GM21360 (cell line): ENCODE results near the gene VPS35L.
"Not testable (repeated sequence)": the region's sequence is repeated elsewhere in the genome, so short reads cannot be mapped to it uniquely, and the experiment has no call there.

Experiments used
- ATAC-seq: cut with Tn5 transposase; IDR thresholded peaks from one replicate; pipeline ENCODE4 v1.9.1; 2021; ENCODE audit warnings: mild to moderate bottlenecking, moderate library complexity; ENCODE audit not compliant: unreplicated experiment

VPS35L gene

DNA sequence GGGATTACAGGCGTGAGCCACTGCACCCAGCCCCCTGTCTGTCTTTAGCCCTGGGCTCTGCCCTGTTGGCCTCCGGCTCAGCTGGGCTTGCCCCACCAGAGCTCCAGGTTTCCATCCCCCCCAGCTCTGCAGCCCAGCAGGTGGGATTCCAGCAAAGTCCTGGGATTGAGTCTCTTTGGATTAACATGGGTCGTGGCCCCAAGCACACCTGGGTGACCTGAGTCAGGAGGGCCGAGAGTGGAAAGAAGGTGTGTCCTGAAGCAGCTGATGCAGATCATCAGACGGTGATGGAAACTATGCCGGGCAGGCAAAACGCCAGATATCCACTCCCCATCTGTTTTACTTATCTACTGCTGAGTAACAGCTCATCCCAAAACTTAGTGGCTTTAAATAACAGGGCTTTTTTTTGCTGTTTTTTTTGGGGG, 90.1 kb downstream of the VPS35L start:
- ATAC-seq, result no peak

GRCh38 chr16:19649980-19650379, 94.5 kb downstream of the VPS35L start:
- no peak for ATAC-seq

DNA sequence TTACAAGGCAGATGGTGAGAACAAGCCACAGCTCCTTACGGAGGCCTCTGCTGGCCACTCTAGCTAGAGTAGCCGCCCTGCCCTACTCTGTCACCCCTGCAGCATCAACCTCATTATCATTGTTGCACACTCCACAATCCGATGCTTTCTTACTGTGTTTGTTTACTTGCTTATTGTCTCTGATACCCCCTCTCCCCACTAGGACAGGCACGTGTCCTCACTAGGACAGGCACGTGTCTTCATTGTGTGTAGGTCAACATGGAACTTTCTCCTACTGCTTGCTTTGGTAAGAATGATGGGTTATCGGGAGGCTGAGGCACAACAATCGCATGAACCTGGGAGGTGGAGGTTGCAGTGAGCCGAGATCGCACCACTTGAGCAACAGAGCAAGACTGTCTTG, 98.6 kb downstream of the VPS35L start:
- ATAC-seq, result no peak

DNA sequence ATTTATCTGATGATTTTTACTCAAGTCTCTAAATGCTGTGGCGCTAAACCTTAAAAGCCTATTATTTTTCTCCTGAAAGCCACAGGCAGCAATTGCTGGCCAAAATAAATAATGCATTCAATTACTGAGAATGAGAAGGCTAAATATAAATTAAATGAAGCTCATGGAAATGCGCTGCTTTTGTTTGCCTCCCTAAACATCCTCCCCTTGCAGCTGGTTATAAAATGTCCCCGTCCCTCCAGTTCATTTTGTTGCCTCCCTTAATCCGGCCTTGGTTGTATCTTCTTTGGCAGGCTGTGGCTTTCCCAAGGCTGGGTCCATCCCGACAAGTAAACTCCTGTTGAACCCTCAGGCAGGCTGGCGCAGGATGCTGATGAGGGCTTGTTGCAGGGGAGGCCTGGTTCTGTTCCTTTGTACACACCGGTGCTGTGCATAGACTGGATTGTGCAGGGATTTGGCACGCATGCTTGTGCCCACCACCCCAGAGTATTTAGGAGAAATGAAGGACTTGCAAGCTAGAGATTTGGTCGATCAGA, 99.8 kb downstream of the VPS35L start:
- ATAC-seq, result no peak

- ATAC-seq, result no peak
Measured at GRCh38 chr16:19657831-19658230, 102.3 kb downstream of the VPS35L start.

DNA sequence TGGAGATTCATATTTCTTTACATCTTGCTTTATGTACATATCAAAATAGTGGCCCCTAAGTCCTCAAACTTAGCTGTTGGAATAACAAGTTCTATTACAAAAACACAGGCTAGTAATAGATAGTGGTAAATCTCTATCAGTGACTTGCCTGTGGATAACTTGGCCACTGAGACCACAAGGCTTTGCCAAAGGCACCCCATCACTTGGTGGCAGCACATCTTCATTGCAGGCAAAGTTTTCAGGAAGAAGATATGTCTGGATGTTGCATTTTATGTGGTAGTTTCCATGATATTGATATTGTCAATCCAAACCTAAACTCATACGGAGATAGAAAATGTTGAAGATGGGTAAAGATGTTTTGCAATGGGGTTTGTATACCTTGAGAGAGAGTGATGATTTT, 104.1 kb downstream of the VPS35L start:
- no peak for ATAC-seq

- no peak for ATAC-seq
Measured at GRCh38 chr16:19660432-19660831, 104.9 kb downstream of the VPS35L start.

GRCh38 chr16:19662351-19662750, 106.8 kb downstream of the VPS35L start:
- no peak for ATAC-seq

- no peak for ATAC-seq
Measured at GRCh38 chr16:19664166-19664565, 108.7 kb downstream of the VPS35L start.

DNA sequence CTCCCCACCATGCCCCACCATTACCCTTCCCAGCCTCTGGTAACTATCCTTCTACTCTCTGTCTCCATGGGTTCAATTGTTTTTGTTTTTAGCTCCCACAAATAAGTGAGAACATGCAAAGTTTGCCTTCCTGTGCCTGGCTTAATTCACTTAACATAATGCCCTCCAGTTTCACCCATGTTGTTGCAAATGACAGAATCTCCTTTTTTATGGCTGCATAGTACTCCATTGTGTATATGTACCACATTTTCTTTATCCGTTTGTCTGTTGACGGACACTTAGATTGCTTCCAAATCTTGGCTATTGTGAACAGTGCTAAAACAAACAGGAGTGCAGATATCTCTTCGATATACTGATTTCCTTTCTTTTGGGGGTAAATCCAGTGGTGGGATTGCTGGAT, 109.8 kb downstream of the VPS35L start:
- not testable (repeated sequence) for ATAC-seq

DNA sequence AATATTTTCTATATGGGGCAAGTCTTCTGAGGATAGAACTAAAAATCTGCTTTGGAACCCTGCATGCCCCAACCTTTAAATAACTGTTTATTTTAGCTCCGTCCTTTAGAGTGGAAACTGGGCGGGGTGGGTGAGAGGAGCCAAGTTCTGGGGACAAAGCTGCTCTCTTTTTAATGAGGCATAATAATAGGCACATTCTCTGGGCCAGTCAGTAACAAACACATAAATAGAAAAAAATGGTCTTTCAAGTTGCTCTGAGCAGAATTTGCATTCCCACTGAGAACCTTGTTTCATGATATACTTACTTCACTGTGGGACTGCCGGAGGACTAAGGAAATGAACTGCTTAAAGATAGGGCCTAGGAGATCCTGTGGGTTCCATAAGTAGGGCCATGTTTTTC, 111.0 kb downstream of the VPS35L start:
- ATAC-seq, result no peak

DNA sequence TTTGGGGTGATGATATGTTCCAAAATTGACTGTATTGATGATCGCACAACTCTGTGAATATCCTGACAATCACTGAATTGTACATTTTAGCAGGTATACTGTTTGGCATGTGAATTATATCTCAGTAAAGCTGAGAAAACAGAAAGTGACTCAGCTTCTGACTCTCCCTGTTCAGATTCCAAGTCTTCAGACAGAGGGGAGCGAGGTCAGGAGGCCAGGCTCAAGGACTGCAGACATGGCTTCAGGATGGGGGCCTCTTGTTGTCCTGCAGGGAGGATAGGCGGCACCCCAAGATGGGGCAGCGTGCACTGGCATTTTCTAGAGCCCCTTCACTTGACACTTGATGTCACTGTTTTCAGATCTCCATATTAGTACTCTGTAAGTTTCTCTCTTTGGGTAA, 116.9 kb downstream of the VPS35L start:
- ATAC-seq, result no peak

DNA sequence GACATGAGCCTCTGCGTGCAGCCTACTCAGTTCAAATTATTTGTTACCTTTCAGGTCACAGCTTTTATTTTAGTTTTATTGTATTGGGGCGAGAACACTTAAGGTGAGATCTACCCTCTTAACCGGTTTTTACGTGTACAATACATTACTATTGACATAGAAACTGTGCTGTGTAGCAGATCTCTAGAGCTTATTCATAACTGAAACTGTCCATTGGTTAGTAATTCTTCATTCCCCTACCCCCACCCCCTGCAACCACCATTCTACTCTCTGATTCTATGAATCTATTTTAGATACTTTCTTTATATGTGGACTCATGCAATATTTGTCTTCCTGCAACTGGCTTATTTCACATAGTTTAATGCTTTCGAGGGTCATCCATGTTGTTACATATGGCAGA, 119.0 kb downstream of the VPS35L start:
- no peak for ATAC-seq

GRCh38 chr16:19677402-19677801, 121.9 kb downstream of the VPS35L start:
- ATAC-seq, result no peak

DNA sequence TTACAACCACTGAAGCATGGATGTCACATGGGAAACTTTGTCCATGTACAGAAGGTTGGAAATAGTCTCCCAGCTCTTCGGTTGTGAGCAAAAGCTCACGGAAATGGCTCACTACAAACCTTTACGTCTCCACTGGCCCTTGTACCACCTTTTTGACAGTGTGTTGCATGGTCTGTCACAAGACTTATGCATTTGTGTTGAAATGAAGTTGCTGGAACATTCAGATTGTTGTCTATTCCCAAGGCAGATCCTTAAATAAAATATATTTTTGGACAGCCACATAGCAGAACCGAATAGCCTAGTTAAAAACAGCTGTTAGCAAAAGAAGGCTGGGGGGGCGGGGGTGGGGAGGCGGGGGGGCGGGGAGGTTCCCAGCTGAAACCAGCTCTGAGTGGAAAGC, 123.3 kb downstream of the VPS35L start:
- no peak for ATAC-seq

DNA sequence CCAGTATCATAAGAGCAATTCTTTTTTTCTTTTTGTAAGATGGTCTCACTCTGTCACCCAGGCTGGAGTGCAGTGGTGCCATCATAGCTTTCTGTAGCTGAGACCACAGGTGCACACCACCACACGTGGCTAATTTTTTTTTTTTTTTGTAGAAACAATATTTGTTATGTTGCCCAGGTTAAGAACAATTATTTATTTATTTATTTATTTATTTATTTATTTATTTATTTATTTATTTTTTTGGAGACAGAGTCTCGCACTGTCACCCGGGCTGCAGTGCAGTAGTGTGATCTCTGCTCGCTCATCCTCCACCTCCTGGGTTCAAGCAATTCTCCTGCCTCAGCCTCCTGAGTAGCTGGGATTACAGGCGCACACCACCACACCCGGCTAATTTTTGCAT, 123.8 kb downstream of the VPS35L start:
- not testable (repeated sequence) for ATAC-seq

DNA sequence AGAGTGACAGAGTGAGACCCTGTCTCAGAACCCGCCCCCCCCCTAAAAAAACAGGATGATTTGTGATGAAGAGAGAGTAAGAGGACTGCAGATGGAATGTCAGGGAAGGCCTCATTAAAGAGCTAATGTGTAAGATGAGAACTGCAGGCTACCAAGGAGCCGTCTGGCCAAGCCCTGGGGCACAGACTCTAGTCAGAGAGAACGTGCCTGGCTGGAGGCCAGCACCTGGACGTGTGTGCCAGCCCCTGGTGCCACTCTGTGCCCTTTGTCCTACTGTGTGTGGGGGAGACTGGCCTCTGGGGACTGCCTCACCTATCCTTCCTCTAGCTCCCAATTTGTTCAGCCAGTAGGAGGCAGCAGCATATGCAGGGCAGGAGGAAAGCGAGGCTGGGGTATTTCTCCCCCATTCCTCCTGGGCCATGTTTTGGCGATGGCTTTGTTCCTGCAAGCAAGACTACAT, 125.4 kb downstream of the VPS35L start:
- no peak for ATAC-seq

- ATAC-seq, result no peak
Measured at GRCh38 chr16:19681637-19682036, 126.1 kb downstream of the VPS35L start.

GRCh38 chr16:19683453-19684236, 128.1 kb downstream of the VPS35L start:
- ATAC-seq, result no peak

GRCh38 chr16:19685176-19685575, 129.7 kb downstream of the VPS35L start:
- ATAC-seq, result no peak

- no peak for ATAC-seq
Measured at GRCh38 chr16:19687279-19687678, 131.8 kb downstream of the VPS35L start.

DNA sequence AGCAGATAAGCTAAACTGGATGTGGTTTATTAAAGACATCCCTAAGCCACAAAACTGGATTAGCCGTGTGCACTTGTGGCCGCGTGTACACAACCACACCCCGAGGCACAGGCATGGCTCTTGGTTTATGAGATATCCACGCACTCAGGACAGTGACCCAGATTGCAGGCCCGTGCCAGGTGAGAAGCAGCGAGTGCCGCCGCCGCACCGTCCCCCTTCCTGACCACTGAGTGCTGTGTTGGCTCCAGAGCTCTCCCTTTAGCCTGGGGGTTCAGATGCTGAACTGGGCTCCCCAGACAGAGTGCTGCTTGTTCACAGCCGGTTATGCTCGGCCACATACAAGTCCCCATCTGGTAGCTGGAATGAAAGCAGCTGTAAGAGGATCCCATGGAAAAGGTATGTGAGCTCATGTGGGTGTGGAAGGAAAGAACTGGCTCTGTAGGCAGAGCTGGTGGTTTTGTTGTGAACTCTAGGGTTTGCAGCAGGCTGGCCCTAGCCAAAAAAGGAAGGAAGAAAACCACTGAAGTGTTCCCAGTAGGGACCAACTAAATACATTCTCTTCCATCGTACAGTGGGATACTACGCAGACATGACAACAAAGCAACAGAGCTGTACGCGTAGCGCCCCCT, 133.0 kb downstream of the VPS35L start:
- ATAC-seq, result no peak
